Activated CD8-positive, alpha-beta T cell treated with anti-CD3 and anti-CD28 coated beads, Interleukin-2, amount 10 ng/mL, durations not matched to agents 7 days and 5 days (primary cell): Measurements from ENCODE around the gene LRRC4C. TPM values are rescaled to one million over a fixed set of nuclear protein-coding genes. Genes with fewer than 3 reads are reported as not detected.

Experiments used
- ATAC-seq: fragments of 150-1000 bp; cut with Tn5 transposase; one replicate; pipeline ENCODE4 v1.10.0; 2021; ENCODE audit warnings: moderate library complexity
- CTCF ChIA-PET: fragments of 350-600 bp; sonication (Branson Sonifier 250); formaldehyde crosslinking; loops from one replicate; lab custom pipeline; 2021; ENCODE audit warnings: antibody characterized with exemption; lab: Charles Lee
- POLR2A ChIA-PET: fragments of 350-600 bp; sonication (Branson Sonifier 250); formaldehyde crosslinking; loops from one replicate; lab custom pipeline; 2021; ENCODE audit warnings: antibody characterized with exemption; lab: Charles Lee
- DNase-seq: peaks from one replicate; pipeline ENCODE4 v3.0.0-alpha.2; 2020
- H3K27ac Mint-ChIP-seq: one replicate; pipeline ENCODE4 v1.8.0; 2021; ENCODE audit warnings: mild to moderate bottlenecking, mixed read lengths
- H3K27me3 Mint-ChIP-seq: one replicate; pipeline ENCODE4 v1.8.0; 2021; ENCODE audit warnings: low read depth, mixed read lengths
- H3K36me3 Mint-ChIP-seq: one replicate; pipeline ENCODE4 v1.8.0; 2021; ENCODE audit warnings: low read depth, mixed read lengths
- H3K4me1 Mint-ChIP-seq: one replicate; pipeline ENCODE4 v1.8.0; 2021; ENCODE audit warnings: low read depth, mixed read lengths
- H3K4me3 Mint-ChIP-seq: one replicate; pipeline ENCODE4 v1.8.0; 2021; ENCODE audit warnings: mild to moderate bottlenecking, mixed read lengths
- H3K9me3 Mint-ChIP-seq: one replicate; pipeline ENCODE4 v1.8.0; 2022; ENCODE audit warnings: mixed read lengths; ENCODE audit not compliant: insufficient read depth
- total RNA-seq, 2 experiments: library from RNA; stranded (reverse); gene quantifications; one replicate each; pipeline ENCODE4 v1.2.3, GENCODE V29; 2021

LRRC4C gene
- total RNA-seq, 2 experiments from 2014 or later = not detected

GRCh38 chr11:41316751-41317150, 142.7 kb downstream of the LRRC4C start:
- ChIA-PET CTCF (no interaction called here), POLR2A (no interaction called here)
- ATAC-seq (no peak), DNase-seq (no peak)
- no peak overlapping the region for H3K4me3 Mint-ChIP-seq
- H3K27me3 Mint-ChIP-seq = no peaks in the 10 kb centered on the region
- no peaks in the 10 kb centered on the region for H3K4me1 Mint-ChIP-seq
- no peaks in the 10 kb centered on the region for H3K36me3 Mint-ChIP-seq
- no peak overlapping the region for H3K27ac Mint-ChIP-seq
- peaks cover 5% of the 10 kb centered on the region for H3K9me3 Mint-ChIP-seq

GRCh38 chr11:41313226-41313625, 146.2 kb downstream of the LRRC4C start:
- no peaks in the 10 kb centered on the region for H3K36me3 Mint-ChIP-seq
- CTCF ChIA-PET = no interaction called here
- ATAC-seq = no peak
- POLR2A ChIA-PET = no interaction called here
- H3K27ac Mint-ChIP-seq = no peak overlapping the region
- H3K27me3 Mint-ChIP-seq = no peaks in the 10 kb centered on the region
- H3K4me1 Mint-ChIP-seq = no peaks in the 10 kb centered on the region
- DNase-seq = no peak
- peaks cover 5% of the 10 kb centered on the region for H3K9me3 Mint-ChIP-seq
- H3K4me3 Mint-ChIP-seq = no peak overlapping the region

GRCh38 chr11:41309716-41310115, 149.7 kb downstream of the LRRC4C start:
- Mint-ChIP-seq H3K4me3 (no peak overlapping the region), H3K9me3 (peaks cover 5% of the 10 kb centered on the region), H3K36me3 (no peaks in the 10 kb centered on the region), H3K27me3 (no peaks in the 10 kb centered on the region), H3K4me1 (no peaks in the 10 kb centered on the region), H3K27ac (no peak overlapping the region)
- ATAC-seq = no peak
- no peak for DNase-seq
- ChIA-PET POLR2A (no interaction called here), CTCF (no interaction called here)

- ATAC-seq (no peak), DNase-seq (no peak)
- ChIA-PET POLR2A (no interaction called here), CTCF (no interaction called here)
- Mint-ChIP-seq H3K9me3 (peaks cover 5% of the 10 kb centered on the region), H3K4me3 (no peak overlapping the region), H3K4me1 (no peaks in the 10 kb centered on the region), H3K27ac (no peak overlapping the region), H3K36me3 (no peaks in the 10 kb centered on the region), H3K27me3 (no peaks in the 10 kb centered on the region)
Measured at GRCh38 chr11:41309111-41309522, 150.3 kb downstream of the LRRC4C start.

GRCh38 chr11:41308286-41308685, 151.2 kb downstream of the LRRC4C start:
- no peaks in the 10 kb centered on the region for H3K4me1 Mint-ChIP-seq
- peaks cover 5% of the 10 kb centered on the region for H3K9me3 Mint-ChIP-seq
- POLR2A ChIA-PET = no interaction called here
- H3K4me3 Mint-ChIP-seq = no peak overlapping the region
- DNase-seq (no peak), ATAC-seq (no peak)
- CTCF ChIA-PET = no interaction called here
- H3K27me3 Mint-ChIP-seq = no peaks in the 10 kb centered on the region
- H3K27ac Mint-ChIP-seq = no peak overlapping the region
- H3K36me3 Mint-ChIP-seq = no peaks in the 10 kb centered on the region

- DNase-seq = no peak
Measured at GRCh38 chr11:41307296-41308080, 152.0 kb downstream of the LRRC4C start.

GRCh38 chr11:41306431-41306830, 153.0 kb downstream of the LRRC4C start:
- Mint-ChIP-seq H3K4me3 (no peak overlapping the region), H3K36me3 (no peaks in the 10 kb centered on the region), H3K27me3 (no peaks in the 10 kb centered on the region), H3K9me3 (peaks cover 5% of the 10 kb centered on the region), H3K4me1 (no peaks in the 10 kb centered on the region), H3K27ac (no peak overlapping the region)
- ChIA-PET POLR2A (no interaction called here), CTCF (no interaction called here)
- DNase-seq (no peak), ATAC-seq (no peak)

More at GRCh38 chr11:41307296-41308080, 152.0 kb downstream of the LRRC4C start:
- H3K9me3 Mint-ChIP-seq = peaks cover 5% of the 10 kb centered on the region
- ChIA-PET POLR2A (no interaction called here), CTCF (no interaction called here)
- no peaks in the 10 kb centered on the region for H3K36me3 Mint-ChIP-seq
- H3K27me3 Mint-ChIP-seq = no peaks in the 10 kb centered on the region
- no peak overlapping the region for H3K27ac Mint-ChIP-seq
- no peak overlapping the region for H3K4me3 Mint-ChIP-seq
- H3K4me1 Mint-ChIP-seq = no peaks in the 10 kb centered on the region
- no peak for ATAC-seq

GRCh38 chr11:41301023-41301422, 158.4 kb downstream of the LRRC4C start:
- CTCF ChIA-PET = no interaction called here
- no peaks in the 10 kb centered on the region for H3K36me3 Mint-ChIP-seq
- H3K27me3 Mint-ChIP-seq = no peaks in the 10 kb centered on the region
- DNase-seq (no peak), ATAC-seq (no peak)
- no peaks in the 10 kb centered on the region for H3K9me3 Mint-ChIP-seq
- no peak overlapping the region for H3K4me3 Mint-ChIP-seq
- H3K27ac Mint-ChIP-seq = no peak overlapping the region
- POLR2A ChIA-PET = no interaction called here
- no peaks in the 10 kb centered on the region for H3K4me1 Mint-ChIP-seq

- Mint-ChIP-seq H3K4me3 (no peak overlapping the region), H3K9me3 (peaks cover 7% of the 10 kb centered on the region), H3K36me3 (no peaks in the 10 kb centered on the region), H3K27me3 (no peaks in the 10 kb centered on the region), H3K4me1 (no peaks in the 10 kb centered on the region), H3K27ac (no peak overlapping the region)
- ChIA-PET CTCF (no interaction called here), POLR2A (no interaction called here)
- ATAC-seq (no peak), DNase-seq (no peak)
Measured at GRCh38 chr11:41289408-41289807, 170.0 kb downstream of the LRRC4C start.

- Mint-ChIP-seq H3K27ac (no peak overlapping the region), H3K27me3 (no peaks in the 10 kb centered on the region), H3K4me1 (no peaks in the 10 kb centered on the region), H3K9me3 (peaks cover 4% of the 10 kb centered on the region), H3K4me3 (no peak overlapping the region), H3K36me3 (no peaks in the 10 kb centered on the region)
- no peak for ATAC-seq
- POLR2A ChIA-PET = no interaction called here
- no peak for DNase-seq
- CTCF ChIA-PET = no interaction called here
Measured at GRCh38 chr11:41286751-41287150, 172.7 kb downstream of the LRRC4C start.

- POLR2A ChIA-PET = no interaction called here
- Mint-ChIP-seq H3K36me3 (no peaks in the 10 kb centered on the region), H3K4me3 (no peak overlapping the region), H3K4me1 (no peaks in the 10 kb centered on the region), H3K27ac (no peak overlapping the region), H3K27me3 (no peaks in the 10 kb centered on the region), H3K9me3 (no peaks in the 10 kb centered on the region)
- CTCF ChIA-PET = no interaction called here
- DNase-seq (no peak), ATAC-seq (no peak)
Measured at GRCh38 chr11:41284354-41284753, 175.1 kb downstream of the LRRC4C start.

GRCh38 chr11:41283191-41283930, 176.1 kb downstream of the LRRC4C start:
- ChIA-PET CTCF (no interaction called here), POLR2A (no interaction called here)
- H3K9me3 Mint-ChIP-seq = no peaks in the 10 kb centered on the region
- no peaks in the 10 kb centered on the region for H3K36me3 Mint-ChIP-seq
- H3K4me3 Mint-ChIP-seq = no peak overlapping the region
- no peaks in the 10 kb centered on the region for H3K27me3 Mint-ChIP-seq
- no peak for DNase-seq
- ATAC-seq = no peak
- H3K27ac Mint-ChIP-seq = no peak overlapping the region
- H3K4me1 Mint-ChIP-seq = no peaks in the 10 kb centered on the region
